ENCODE results near the gene GNB4. TPM values are rescaled to one million over a fixed set of nuclear protein-coding genes. Genes with fewer than 3 reads are reported as not detected.

Gene GNB4
- total and polyA plus RNA-seq, 5 donors from 2014 or later, result 0.10 to 2.1 (median 0.22) TPM

GRCh38 chr3:179474480-179474879 is 23.2 kb upstream of the GNB4 start:
- Mint-ChIP-seq H3K27ac (no peak overlapping the region), H3K27me3 (peaks cover 10% of the 10 kb centered on the region), H3K9me3 (peaks cover 0 to 2% (median 0%) of the 10 kb centered on the region in 7 donors), H3K4me3 (no peak overlapping the region), H3K4me1 (no peaks in the 10 kb centered on the region), H3K36me3 (no peaks in the 10 kb centered on the region)
- no peaks in the 10 kb centered on the region for H3K9me3 ChIP-seq (ENCODE audit: control insufficient read depth in 2 of 2, low read length in 2 of 2)
- DNase-seq, result no peak
- no peak for ATAC-seq (ENCODE audit: low read depth in 2 of 2)
- no peaks in the 10 kb centered on the region for H3K36me3 ChIP-seq (ENCODE audit: control insufficient read depth, insufficient read depth, low read length)
- H3K27me3 ChIP-seq (ENCODE audit: control insufficient read depth, insufficient read depth, low read length), result no peaks in the 10 kb centered on the region
- no peak overlapping the region for H3K27ac ChIP-seq (ENCODE audit: insufficient read depth, low read length, poor library complexity, severe bottlenecking)
- no peaks in the 10 kb centered on the region for H3K4me1 ChIP-seq (ENCODE audit: control insufficient read depth, insufficient read depth, low read length, poor library complexity, severe bottlenecking)
- H3K4me3 ChIP-seq (ENCODE audit: low read depth, low read length), result no peak overlapping the region

- H3K4me3 Mint-ChIP-seq, result no peak overlapping the region
- no peak overlapping the region for H3K27ac Mint-ChIP-seq
- no peak overlapping the region for H3K27ac ChIP-seq (ENCODE audit: insufficient read depth, low read length, poor library complexity, severe bottlenecking)
- H3K4me1 ChIP-seq (ENCODE audit: control insufficient read depth, insufficient read depth, low read length, poor library complexity, severe bottlenecking), result no peaks in the 10 kb centered on the region
- peaks cover 10% of the 10 kb centered on the region for H3K27me3 Mint-ChIP-seq
- no peak for ATAC-seq (ENCODE audit: low read depth in 2 of 2)
- H3K4me3 ChIP-seq (ENCODE audit: low read depth, low read length), result no peak overlapping the region
- no peaks in the 10 kb centered on the region for H3K4me1 Mint-ChIP-seq
- no peaks in the 10 kb centered on the region for H3K9me3 ChIP-seq (ENCODE audit: control insufficient read depth in 2 of 2, low read length in 2 of 2)
- DNase-seq, result no peak
- peaks cover 0 to 2% (median 0%) of the 10 kb centered on the region in 7 donors for H3K9me3 Mint-ChIP-seq
- H3K36me3 Mint-ChIP-seq, result no peaks in the 10 kb centered on the region
- no peaks in the 10 kb centered on the region for H3K36me3 ChIP-seq (ENCODE audit: control insufficient read depth, insufficient read depth, low read length)
- no peaks in the 10 kb centered on the region for H3K27me3 ChIP-seq (ENCODE audit: control insufficient read depth, insufficient read depth, low read length)
Measured at GRCh38 chr3:179473565-179473964, 22.3 kb upstream of the GNB4 start.

- Mint-ChIP-seq H3K27me3 (peaks cover 10% of the 10 kb centered on the region), H3K4me1 (peaks cover 0 to 9% (median 6%) of the 10 kb centered on the region in 4 donors), H3K9me3 (peaks cover 0 to 2% (median 0%) of the 10 kb centered on the region in 7 donors), H3K27ac (peak overlapping the region in 2 of 3 donors; percentile 38 to 76), H3K36me3 (no peaks in the 10 kb centered on the region), H3K4me3 (peak overlapping the region in 2 of 4 donors; percentile 18 to 52)
- Histone ChIP-seq H3K27ac (ENCODE audit: insufficient read depth, low read length, poor library complexity, severe bottlenecking) (no peak overlapping the region), H3K4me1 (ENCODE audit: control insufficient read depth, insufficient read depth, low read length, poor library complexity, severe bottlenecking) (peaks cover 5% of the 10 kb centered on the region), H3K27me3 (ENCODE audit: control insufficient read depth, insufficient read depth, low read length) (no peaks in the 10 kb centered on the region), H3K4me3 (ENCODE audit: low read depth, low read length) (no peak overlapping the region), H3K36me3 (ENCODE audit: control insufficient read depth, insufficient read depth, low read length) (no peaks in the 10 kb centered on the region), H3K9me3 (ENCODE audit: control insufficient read depth in 2 of 2, low read length in 2 of 2) (no peaks in the 10 kb centered on the region)
- DNase-seq (peak in 1 of 3 donors; percentile 64), ATAC-seq (ENCODE audit: low read depth in 2 of 2) (no peak)
Measured at GRCh38 chr3:179464323-179465092, 13.2 kb upstream of the GNB4 start.

- H3K4me3 Mint-ChIP-seq, result no peak overlapping the region
- H3K27me3 Mint-ChIP-seq, result peaks cover 15% of the 10 kb centered on the region
- DNase-seq (no peak), ATAC-seq (ENCODE audit: low read depth in 2 of 2) (no peak)
- H3K27me3 ChIP-seq (ENCODE audit: control insufficient read depth, insufficient read depth, low read length), result no peaks in the 10 kb centered on the region
- no peaks in the 10 kb centered on the region for H3K36me3 Mint-ChIP-seq
- H3K27ac ChIP-seq (ENCODE audit: insufficient read depth, low read length, poor library complexity, severe bottlenecking), result no peak overlapping the region
- H3K4me3 ChIP-seq (ENCODE audit: low read depth, low read length), result no peak overlapping the region
- no peaks in the 10 kb centered on the region for H3K9me3 ChIP-seq (ENCODE audit: control insufficient read depth in 2 of 2, low read length in 2 of 2)
- no peaks in the 10 kb centered on the region for H3K36me3 ChIP-seq (ENCODE audit: control insufficient read depth, insufficient read depth, low read length)
- H3K4me1 Mint-ChIP-seq, result peaks cover 0 to 9% (median 6%) of the 10 kb centered on the region in 4 donors
- H3K4me1 ChIP-seq (ENCODE audit: control insufficient read depth, insufficient read depth, low read length, poor library complexity, severe bottlenecking), result peaks cover 5% of the 10 kb centered on the region
- H3K27ac Mint-ChIP-seq, result no peak overlapping the region
- peaks cover 0 to 2% (median 0%) of the 10 kb centered on the region in 7 donors for H3K9me3 Mint-ChIP-seq
Measured at GRCh38 chr3:179463319-179463718, 12.0 kb upstream of the GNB4 start.

- Mint-ChIP-seq H3K27ac (no peak overlapping the region), H3K36me3 (no peaks in the 10 kb centered on the region), H3K4me3 (no peak overlapping the region), H3K9me3 (no peaks in the 10 kb centered on the region), H3K4me1 (peaks cover 0 to 9% (median 6%) of the 10 kb centered on the region in 4 donors), H3K27me3 (peaks cover 32% of the 10 kb centered on the region)
- Histone ChIP-seq H3K4me3 (ENCODE audit: low read depth, low read length) (no peak overlapping the region), H3K9me3 (ENCODE audit: control insufficient read depth in 2 of 2, low read length in 2 of 2) (no peaks in the 10 kb centered on the region), H3K27ac (ENCODE audit: insufficient read depth, low read length, poor library complexity, severe bottlenecking) (no peak overlapping the region), H3K4me1 (ENCODE audit: control insufficient read depth, insufficient read depth, low read length, poor library complexity, severe bottlenecking) (peaks cover 5% of the 10 kb centered on the region), H3K36me3 (ENCODE audit: control insufficient read depth, insufficient read depth, low read length) (no peaks in the 10 kb centered on the region), H3K27me3 (ENCODE audit: control insufficient read depth, insufficient read depth, low read length) (peaks cover 8% of the 10 kb centered on the region)
- no peak for DNase-seq
- ATAC-seq (ENCODE audit: low read depth in 2 of 2), result no peak
Measured at GRCh38 chr3:179460260-179460659, 9.0 kb upstream of the GNB4 start.

GRCh38 chr3:179455954-179456353 is 4.7 kb upstream of the GNB4 start:
- Mint-ChIP-seq H3K4me1 (peaks cover 0 to 8% (median 5%) of the 10 kb centered on the region in 4 donors), H3K9me3 (no peaks in the 10 kb centered on the region), H3K27me3 (peaks cover 55% of the 10 kb centered on the region), H3K27ac (no peak overlapping the region), H3K4me3 (no peak overlapping the region), H3K36me3 (no peaks in the 10 kb centered on the region)
- no peak for DNase-seq
- Histone ChIP-seq H3K9me3 (ENCODE audit: control insufficient read depth in 2 of 2, low read length in 2 of 2) (no peaks in the 10 kb centered on the region), H3K27me3 (ENCODE audit: control insufficient read depth, insufficient read depth, low read length) (peaks cover 18% of the 10 kb centered on the region), H3K27ac (ENCODE audit: insufficient read depth, low read length, poor library complexity, severe bottlenecking) (no peak overlapping the region), H3K36me3 (ENCODE audit: control insufficient read depth, insufficient read depth, low read length) (no peaks in the 10 kb centered on the region), H3K4me1 (ENCODE audit: control insufficient read depth, insufficient read depth, low read length, poor library complexity, severe bottlenecking) (peaks cover 2% of the 10 kb centered on the region), H3K4me3 (ENCODE audit: low read depth, low read length) (no peak overlapping the region)
- ATAC-seq (ENCODE audit: low read depth in 2 of 2), result no peak

GRCh38 chr3:179454887-179455286 is 3.6 kb upstream of the GNB4 start:
- Mint-ChIP-seq H3K36me3 (no peaks in the 10 kb centered on the region), H3K4me3 (no peak overlapping the region), H3K27me3 (peaks cover 62% of the 10 kb centered on the region), H3K9me3 (peaks cover 0 to 2% (median 0%) of the 10 kb centered on the region in 7 donors), H3K27ac (no peak overlapping the region), H3K4me1 (peaks cover 6 to 17% (median 14%) of the 10 kb centered on the region in 4 donors)
- ATAC-seq (ENCODE audit: low read depth in 2 of 2) (no peak), DNase-seq (no peak)
- no peak overlapping the region for H3K4me3 ChIP-seq (ENCODE audit: low read depth, low read length)
- no peaks in the 10 kb centered on the region for H3K36me3 ChIP-seq (ENCODE audit: control insufficient read depth, insufficient read depth, low read length)
- H3K4me1 ChIP-seq (ENCODE audit: control insufficient read depth, insufficient read depth, low read length, poor library complexity, severe bottlenecking), result peaks cover 9% of the 10 kb centered on the region
- peaks cover 26% of the 10 kb centered on the region for H3K27me3 ChIP-seq (ENCODE audit: control insufficient read depth, insufficient read depth, low read length)
- H3K9me3 ChIP-seq (ENCODE audit: control insufficient read depth in 2 of 2, low read length in 2 of 2), result no peaks in the 10 kb centered on the region
- H3K27ac ChIP-seq (ENCODE audit: insufficient read depth, low read length, poor library complexity, severe bottlenecking), result no peak overlapping the region

GRCh38 chr3:179453967-179454366 is 2.7 kb upstream of the GNB4 start:
- DNase-seq, result no peak
- Histone ChIP-seq H3K4me3 (ENCODE audit: low read depth, low read length) (no peak overlapping the region), H3K9me3 (ENCODE audit: control insufficient read depth in 2 of 2, low read length in 2 of 2) (no peaks in the 10 kb centered on the region), H3K4me1 (ENCODE audit: control insufficient read depth, insufficient read depth, low read length, poor library complexity, severe bottlenecking) (peaks cover 9% of the 10 kb centered on the region), H3K27me3 (ENCODE audit: control insufficient read depth, insufficient read depth, low read length) (peaks cover 35% of the 10 kb centered on the region), H3K36me3 (ENCODE audit: control insufficient read depth, insufficient read depth, low read length) (no peaks in the 10 kb centered on the region), H3K27ac (ENCODE audit: insufficient read depth, low read length, poor library complexity, severe bottlenecking) (no peak overlapping the region)
- peaks cover 67% of the 10 kb centered on the region for H3K27me3 Mint-ChIP-seq
- H3K4me3 Mint-ChIP-seq, result peak overlapping the region in 1 of 4 donors; percentile 1
- peaks cover 14 to 25% (median 17%) of the 10 kb centered on the region in 4 donors for H3K4me1 Mint-ChIP-seq
- H3K9me3 Mint-ChIP-seq, result peaks cover 0 to 2% (median 0%) of the 10 kb centered on the region in 7 donors
- no peak for ATAC-seq (ENCODE audit: low read depth in 2 of 2)
- H3K27ac Mint-ChIP-seq, result no peak overlapping the region
- H3K36me3 Mint-ChIP-seq, result no peaks in the 10 kb centered on the region

Data from CD4-positive, CD25-positive, alpha-beta regulatory T cell (primary cell).